HEK293 (cell line): Measurements from ENCODE around the gene LRRC27.

Experiments
- CTCF ChIA-PET: fragments of 350-600 bp; formaldehyde crosslinking; extraction: SDS; loops from one replicate; lab custom pipeline; 2021; ENCODE audit warnings: antibody characterized with exemption; lab: Yijun Ruan, JAX
- POLR2A ChIA-PET: fragments of 300-600 bp; formaldehyde crosslinking; extraction: SDS; loops from one replicate; lab custom pipeline; 2020; ENCODE audit warnings: antibody characterized with exemption, inconsistent platforms; lab: Yijun Ruan, JAX
- H3K27ac ChIP-seq: fragments of 200-500 bp; sonication (Bioruptor generic); 2 replicates; pipeline ENCODE4 v1.5.1; 2014; ENCODE audit warnings: low read depth, low read length, control low read depth, inconsistent platforms; ENCODE audit errors: extremely low read depth
- H3K36me3 ChIP-seq, 2 experiments: fragments of 200-500 bp in 1 of 2; sonication (Bioruptor generic) in 1 of 2; 1 replicate in 1 of 2; 2 replicates in 1 of 2; pipeline ENCODE4 v1.5.1; 2014 to 2017; ENCODE audit warnings: inconsistent platforms in 2 of 2, low read length in 2 of 2; ENCODE audit not compliant: control insufficient read depth in 2 of 2, insufficient read depth in 1 of 2
- H3K4me1 ChIP-seq: fragments of 200-500 bp; sonication (Bioruptor generic); 2 replicates; pipeline ENCODE4 v1.5.1; 2014; ENCODE audit warnings: mild to moderate bottlenecking, low read length, inconsistent platforms; ENCODE audit not compliant: control insufficient read depth, insufficient read depth
- H3K4me3 ChIP-seq: 2 replicates; pipeline ENCODE4 v1.5.1; 2011; ENCODE audit warnings: low read depth, mild to moderate bottlenecking, control low read depth, low read length, moderate library complexity
- H3K9me3 ChIP-seq: fragments of 200-500 bp; sonication (Bioruptor generic); 2 replicates; pipeline ENCODE4 v1.5.1; 2014; ENCODE audit warnings: low read depth, low read length, inconsistent platforms; ENCODE audit not compliant: control insufficient read depth, insufficient read depth
- GFI1B ChIP-seq: fragments of 450-650 bp; formaldehyde crosslinking; IDR thresholded peaks from 2 replicates; pipeline ENCODE4 v1.5.1; 2016; ENCODE audit warnings: missing biosample characterization, missing genetic modification characterization
- ZBTB11 ChIP-seq: fragments of 450-650 bp; formaldehyde crosslinking; conservative IDR thresholded peaks from 2 replicates; pipeline ENCODE4 v1.5.1; 2016; ENCODE audit warnings: low read depth, missing biosample characterization, missing genetic modification characterization
- ZBTB20 ChIP-seq: fragments of 450-650 bp; formaldehyde crosslinking; IDR thresholded peaks from 2 replicates; pipeline ENCODE4 v1.5.1; 2016; ENCODE audit warnings: missing biosample characterization, missing genetic modification characterization
- ZBTB48 ChIP-seq: fragments of 450-650 bp; formaldehyde crosslinking; IDR thresholded peaks from 2 replicates; pipeline ENCODE4 v1.5.1; 2016; ENCODE audit warnings: missing biosample characterization, missing genetic modification characterization
- ZBTB6 ChIP-seq: fragments of 450-650 bp; formaldehyde crosslinking; IDR thresholded peaks from 2 replicates; pipeline ENCODE4 v1.5.1; 2017; ENCODE audit warnings: missing biosample characterization, missing genetic modification characterization
- ZNF140 ChIP-seq: fragments of 450-650 bp; formaldehyde crosslinking; IDR thresholded peaks from 2 replicates; pipeline ENCODE4 v1.5.1; 2016; ENCODE audit warnings: missing biosample characterization, missing genetic modification characterization
- ZNF280D ChIP-seq: fragments of 450-650 bp; formaldehyde crosslinking; IDR thresholded peaks from 2 replicates; pipeline ENCODE4 v1.5.1; 2016; ENCODE audit warnings: missing biosample characterization, missing genetic modification characterization
- ZNF292 ChIP-seq: fragments of 450-650 bp; formaldehyde crosslinking; IDR thresholded peaks from 2 replicates; pipeline ENCODE4 v1.5.1; 2016; ENCODE audit warnings: low read depth, missing biosample characterization, missing genetic modification characterization, borderline replicate concordance
- ZNF433 ChIP-seq: fragments of 450-650 bp; formaldehyde crosslinking; IDR thresholded peaks from 2 replicates; pipeline ENCODE4 v1.5.1; 2016; ENCODE audit warnings: missing biosample characterization, missing genetic modification characterization, low read depth
- ZNF747 ChIP-seq: fragments of 450-650 bp; formaldehyde crosslinking; IDR thresholded peaks from 2 replicates; pipeline ENCODE4 v1.5.1; 2016; ENCODE audit warnings: missing biosample characterization, missing genetic modification characterization
- ZSCAN18 ChIP-seq: fragments of 450-650 bp; formaldehyde crosslinking; IDR thresholded peaks from 2 replicates; pipeline ENCODE4 v1.5.1; 2016; ENCODE audit warnings: missing biosample characterization, missing genetic modification characterization
- TF ChIP-seq, protein P1 (sequence below): fragments of 450-650 bp; formaldehyde crosslinking; IDR thresholded peaks from 2 replicates; pipeline ENCODE4 v1.5.1; 2016; ENCODE audit warnings: missing biosample characterization, missing genetic modification characterization

The LRRC27 gene

GRCh38 chr10:132310701-132311337 is 21.2 kb upstream of the LRRC27 start (continued):
- TF ChIP-seq, protein P1, sequence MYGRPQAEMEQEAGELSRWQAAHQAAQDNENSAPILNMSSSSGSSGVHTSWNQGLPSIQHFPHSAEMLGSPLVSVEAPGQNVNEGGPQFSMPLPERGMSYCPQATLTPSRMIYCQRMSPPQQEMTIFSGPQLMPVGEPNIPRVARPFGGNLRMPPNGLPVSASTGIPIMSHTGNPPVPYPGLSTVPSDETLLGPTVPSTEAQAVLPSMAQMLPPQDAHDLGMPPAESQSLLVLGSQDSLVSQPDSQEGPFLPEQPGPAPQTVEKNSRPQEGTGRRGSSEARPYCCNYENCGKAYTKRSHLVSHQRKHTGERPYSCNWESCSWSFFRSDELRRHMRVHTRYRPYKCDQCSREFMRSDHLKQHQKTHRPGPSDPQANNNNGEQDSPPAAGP (tag by site-specific recombination), result no peak
- TF ChIP-seq ZSCAN18 (tag by site-specific recombination) (no peak), ZNF280D (tag by site-specific recombination) (no peak), ZNF292 (tag by site-specific recombination) (no peak), ZNF747 (no peak), ZNF433 (tag by site-specific recombination) (no peak), ZBTB6 (tag by site-specific recombination) (no peak), ZBTB48 (no peak), GFI1B (tag by site-specific recombination) (no peak), ZNF140 (tag by site-specific recombination) (no peak)

GRCh38 chr10:132311338-132311939 is 20.6 kb upstream of the LRRC27 start:
- ChIA-PET POLR2A (no interaction called here), CTCF (no interaction called here)
- H3K9me3 ChIP-seq, result no peaks in the 10 kb centered on the region
- TF ChIP-seq ZBTB11 (tag by site-specific recombination) (no peak), ZBTB20 (0 out of 2 replicates have a peak, but pooled peaks have one; percentile 27)
- H3K4me1 ChIP-seq, result no peaks in the 10 kb centered on the region; the same call in 1 of the 2 replicates
- no peak overlapping the region for H3K4me3 ChIP-seq
- H3K36me3 ChIP-seq, result no peaks in the 10 kb centered on the region
- no peak overlapping the region for H3K27ac ChIP-seq
